HUDEP-2 (cell line): ENCODE data around the gene KLHL18.
"Not testable (repeated sequence)": the region's sequence is repeated elsewhere in the genome, so short reads cannot be mapped to it uniquely, and the experiment has no call there.

Experiments used
- DNase-seq, 76 experiments: peaks; one replicate each; lab custom pipeline; 2025; ENCODE audit not compliant: unreplicated experiment in 76 of 76; lab: John Stamatoyannopoulos, UW

KLHL18 gene

GRCh38 chr3:47282424-47283192 is at the start of gene KLHL18, which contains the start of gene KIF9:
Gene KLHL18 (plus strand): TSS chr3:47282944. CDS start chr3:47282966, 22 bp downstream.
Gene KIF9 (minus strand): TSS chr3:47282799. CDS start chr3:47277374, 5,425 bp downstream.
- DNase-seq: peak in 75 of 76 experiments; percentile 54 to 97 (median 91)

GRCh38 chr3:47238017-47238416 is 44.7 kb upstream of the KLHL18 start:
- no peak for DNase-seq

GRCh38 chr3:47239929-47240328 is 42.8 kb upstream of the KLHL18 start:
- no peak for DNase-seq

GRCh38 chr3:47243419-47244147 is 39.2 kb upstream of the KLHL18 start:
- no peak for DNase-seq

- no peak for DNase-seq
Observed at GRCh38 chr3:47244531-47245100, 38.1 kb upstream of the KLHL18 start.

- no peak for DNase-seq
Observed at GRCh38 chr3:47245271-47245670, 37.5 kb upstream of the KLHL18 start.

- no peak for DNase-seq
Observed at GRCh38 chr3:47247131-47248064, 35.3 kb upstream of the KLHL18 start.

- DNase-seq: peak in 23 of 76 experiments; percentile 0 to 32 (median 10)
Observed at GRCh38 chr3:47250309-47251060, 32.3 kb upstream of the KLHL18 start.

- not testable (repeated sequence) for DNase-seq
Observed at GRCh38 chr3:47251085-47251484, 31.7 kb upstream of the KLHL18 start.

DNA sequence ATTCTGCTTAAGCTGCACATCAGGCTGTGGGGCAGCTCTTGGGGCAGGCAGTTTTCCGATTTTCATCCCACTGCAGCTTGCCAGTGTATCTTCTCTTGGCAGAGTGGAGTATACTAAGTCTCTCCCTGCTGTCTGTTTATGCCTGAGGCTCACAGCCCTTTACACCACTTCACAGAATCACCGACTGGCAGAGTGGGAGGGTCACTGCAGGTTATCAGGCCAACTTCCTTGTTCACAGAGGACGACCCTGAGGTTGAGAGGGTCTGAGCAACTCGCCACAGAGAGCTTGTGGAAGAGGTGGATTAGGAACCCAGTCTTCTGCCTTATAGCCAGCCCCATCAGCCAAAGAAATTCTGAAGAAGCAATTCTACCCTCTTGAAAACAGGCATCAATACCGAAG is 31.1 kb upstream of the KLHL18 start:
- DNase-seq: no peak

DNA sequence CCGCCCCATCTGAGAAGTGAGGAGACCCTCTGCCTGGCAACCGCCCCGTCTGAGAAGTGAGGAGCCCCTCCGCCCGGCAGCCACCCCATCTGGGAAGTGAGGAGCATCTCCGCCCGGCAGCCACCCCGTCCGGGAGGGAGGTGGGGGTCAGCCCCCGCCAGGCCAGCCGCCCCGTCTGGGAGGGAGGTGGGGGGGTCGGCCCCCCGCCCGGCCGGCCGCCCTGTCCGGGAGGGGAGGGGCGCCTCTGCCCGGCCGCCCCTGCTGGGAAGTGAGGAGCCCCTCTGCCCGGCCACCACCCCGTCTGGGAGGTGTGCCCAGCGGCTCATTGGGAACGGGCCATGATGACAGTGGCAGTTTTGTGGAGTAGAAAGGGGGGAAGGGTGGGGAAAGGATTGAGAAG is 26.4 kb upstream of the KLHL18 start:
- not testable (repeated sequence) for DNase-seq

GRCh38 chr3:47259114-47259513 is 23.6 kb upstream of the KLHL18 start:
- no peak for DNase-seq

GRCh38 chr3:47260605-47261004 is 22.1 kb upstream of the KLHL18 start:
- no peak for DNase-seq

GRCh38 chr3:47261301-47261700 is 21.4 kb upstream of the KLHL18 start:
- no peak for DNase-seq

GRCh38 chr3:47265008-47265407 is 17.7 kb upstream of the KLHL18 start:
- DNase-seq: no peak

DNA sequence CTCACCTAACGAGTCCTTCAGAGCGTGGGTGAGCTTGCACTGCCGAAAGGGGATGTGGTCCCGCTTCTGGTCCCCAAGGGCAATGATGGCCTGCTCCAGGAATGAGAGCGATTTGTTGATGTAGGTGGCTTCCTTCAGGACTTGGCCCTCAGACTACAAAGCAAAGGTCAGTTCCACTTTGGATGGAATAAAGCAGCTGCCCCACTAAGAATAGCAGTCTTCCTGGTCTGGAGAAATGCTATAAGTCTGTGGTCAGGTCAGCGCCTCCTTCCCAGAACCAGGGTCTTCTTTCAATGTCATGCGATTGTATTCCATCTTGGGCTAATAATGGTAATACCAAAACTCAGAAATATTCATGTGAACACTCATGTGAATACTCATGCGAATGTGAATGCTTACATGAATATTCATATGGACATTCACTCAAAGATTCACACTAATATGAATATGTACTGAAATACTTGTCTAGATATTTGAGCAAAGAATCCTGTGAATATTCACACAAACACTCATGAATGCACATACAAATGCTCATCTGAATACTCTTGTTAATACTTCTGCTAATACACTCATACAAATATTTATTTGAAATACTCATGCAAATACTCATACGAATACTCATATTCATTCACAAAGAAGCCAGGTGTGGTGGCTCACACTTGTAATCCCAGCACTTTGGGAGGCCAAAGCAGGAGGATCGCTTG is 16.9 kb upstream of the KLHL18 start:
- no peak for DNase-seq

DNA sequence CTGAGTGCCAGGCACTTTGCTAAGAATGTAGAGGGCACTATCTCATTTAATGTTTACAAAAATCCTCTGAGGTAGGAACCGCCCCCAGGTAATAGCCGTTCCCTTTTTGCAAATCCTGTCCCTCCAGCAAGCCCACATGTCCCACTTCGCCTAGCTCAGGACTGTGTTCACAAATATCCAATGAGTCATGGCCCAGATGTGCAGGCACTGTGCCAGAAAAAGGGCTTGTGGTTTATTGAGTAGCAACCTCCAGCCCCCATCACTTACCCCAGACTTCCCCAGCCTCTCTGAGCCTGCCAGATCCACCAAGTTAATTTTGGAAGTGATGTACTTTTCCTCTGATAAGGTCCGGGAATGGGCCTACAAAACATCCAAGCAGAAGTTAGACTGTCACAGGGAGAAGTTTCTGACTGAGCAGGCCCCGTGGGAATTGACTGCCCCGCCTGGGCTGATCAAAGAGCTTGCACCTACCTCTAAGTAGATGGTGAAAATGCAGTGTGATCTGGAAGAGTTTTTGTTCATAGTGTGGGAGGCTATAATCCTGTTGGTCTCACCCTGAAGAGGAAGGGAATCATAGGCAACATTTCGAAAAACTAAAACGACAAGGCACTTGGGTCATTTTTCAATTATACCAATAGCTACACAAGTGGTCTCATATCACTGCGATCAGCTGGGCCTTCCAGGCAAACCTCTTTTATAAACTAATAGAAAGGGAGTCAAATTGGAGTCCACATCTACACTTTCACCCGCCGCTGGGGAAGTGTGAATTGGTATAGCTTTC is 15.8 kb upstream of the KLHL18 start:
- peak in 68 of 76 experiments; percentile 7 to 84 (median 54) for DNase-seq

DNA sequence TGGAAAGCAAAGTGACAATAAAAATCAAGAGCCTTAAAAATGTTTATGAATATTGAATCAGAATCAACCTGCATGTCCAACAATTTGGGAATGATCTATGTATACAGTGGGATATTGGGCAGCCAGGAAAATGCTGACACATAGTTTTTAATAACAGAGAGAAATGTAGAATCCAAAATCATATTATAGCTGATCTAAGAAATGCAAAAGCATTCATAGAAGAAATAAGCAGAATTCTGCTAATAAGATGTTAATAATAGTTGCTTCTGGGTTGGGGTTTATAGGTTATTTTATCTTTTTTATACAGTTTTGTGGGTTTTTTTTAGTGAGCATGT is 15.3 kb upstream of the KLHL18 start:
- DNase-seq: no peak
